ENCODE data around the gene AP5S1. TPM values are rescaled to one million over a fixed set of nuclear protein-coding genes. Genes with fewer than 3 reads are reported as not detected.

AP5S1 gene
- total RNA-seq, 1 donor from 2014 or later, result 13.4 TPM

DNA sequence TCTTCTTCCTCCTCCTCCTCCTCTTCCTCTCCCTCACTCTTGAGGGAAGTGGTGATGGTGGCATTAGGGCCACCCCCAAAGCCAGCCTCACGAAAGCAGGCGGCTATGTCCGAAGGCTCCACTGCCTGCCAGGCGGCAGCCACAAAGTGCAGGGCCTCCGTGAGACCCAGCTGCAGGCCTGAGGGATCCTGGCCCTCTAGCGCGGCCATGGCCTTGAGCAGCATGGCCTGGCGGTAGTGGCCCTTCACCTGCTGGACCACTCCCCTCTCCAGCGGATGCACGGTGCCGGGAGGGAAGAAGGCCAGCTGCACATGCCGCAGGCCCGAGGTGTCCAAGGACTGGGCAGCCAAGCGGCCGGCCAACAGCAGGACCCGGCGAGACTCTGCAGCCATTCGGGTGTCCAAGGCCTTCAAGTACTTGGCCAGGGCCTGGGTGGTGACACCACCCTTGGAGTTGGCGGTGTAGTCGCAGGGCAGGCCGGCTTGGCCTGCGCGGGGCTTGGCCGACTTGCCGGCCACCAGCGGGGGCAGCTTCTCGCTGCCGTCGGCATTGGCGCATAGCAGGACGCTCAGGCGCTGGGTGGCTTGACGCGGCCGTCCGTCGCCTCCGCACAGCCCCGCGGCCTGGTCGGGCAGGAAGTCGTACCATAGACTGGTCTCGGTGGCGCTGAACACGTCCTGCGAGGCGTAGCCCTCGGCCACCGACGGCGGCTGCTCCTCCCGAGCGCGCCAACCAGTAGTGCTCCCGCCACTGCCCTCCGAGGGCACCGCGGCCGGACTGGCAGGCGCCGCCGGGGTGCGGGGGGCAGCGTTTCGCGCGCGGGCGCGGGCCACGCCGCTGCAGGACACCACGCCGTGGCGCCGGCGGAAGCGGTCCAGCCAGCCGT lies 34.9 kb upstream of the AP5S1 start:
- no peaks in the 10 kb centered on the region for H3K9me3 Mint-ChIP-seq
- ChIA-PET POLR2A (interaction anchor here (0.5 to 4.9 kb wide), 8 partner anchors 8 to 73 kb away, joined by 3 to 65 read pairs (median 10); partner anchors contain the start of genes ADISSP, AP5S1, CDC25B and MAVS), CTCF (interaction anchor here (1.1 to 4.7 kb wide), 5 partner anchors 8 to 300 kb away, joined by 3 to 46 read pairs (median 13); partner anchors contain the start of genes ADISSP and AP5S1)
- ATAC-seq (ENCODE audit: low read depth), result no peak
- H3K4me3 Mint-ChIP-seq, result no peak overlapping the region
- H3K27ac Mint-ChIP-seq, result no peak overlapping the region
- no peaks in the 10 kb centered on the region for H3K27me3 Mint-ChIP-seq
- H3K36me3 Mint-ChIP-seq (ENCODE audit: low read depth), result peaks cover 7% of the 10 kb centered on the region
- TF ChIP-seq, protein P1, sequence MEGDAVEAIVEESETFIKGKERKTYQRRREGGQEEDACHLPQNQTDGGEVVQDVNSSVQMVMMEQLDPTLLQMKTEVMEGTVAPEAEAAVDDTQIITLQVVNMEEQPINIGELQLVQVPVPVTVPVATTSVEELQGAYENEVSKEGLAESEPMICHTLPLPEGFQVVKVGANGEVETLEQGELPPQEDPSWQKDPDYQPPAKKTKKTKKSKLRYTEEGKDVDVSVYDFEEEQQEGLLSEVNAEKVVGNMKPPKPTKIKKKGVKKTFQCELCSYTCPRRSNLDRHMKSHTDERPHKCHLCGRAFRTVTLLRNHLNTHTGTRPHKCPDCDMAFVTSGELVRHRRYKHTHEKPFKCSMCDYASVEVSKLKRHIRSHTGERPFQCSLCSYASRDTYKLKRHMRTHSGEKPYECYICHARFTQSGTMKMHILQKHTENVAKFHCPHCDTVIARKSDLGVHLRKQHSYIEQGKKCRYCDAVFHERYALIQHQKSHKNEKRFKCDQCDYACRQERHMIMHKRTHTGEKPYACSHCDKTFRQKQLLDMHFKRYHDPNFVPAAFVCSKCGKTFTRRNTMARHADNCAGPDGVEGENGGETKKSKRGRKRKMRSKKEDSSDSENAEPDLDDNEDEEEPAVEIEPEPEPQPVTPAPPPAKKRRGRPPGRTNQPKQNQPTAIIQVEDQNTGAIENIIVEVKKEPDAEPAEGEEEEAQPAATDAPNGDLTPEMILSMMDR (IDR thresholded peaks at IDR 0.05), result no peak
- no peak for DNase-seq
- H3K4me1 Mint-ChIP-seq, result peaks cover 37% of the 10 kb centered on the region
- intact Hi-C loops (cut with micrococcal nuclease), result loop anchor here (1.0 to 2.0 kb wide), 6 partner anchors 10 to 300 kb away; partner anchors contain the start of genes AP5S1 and MAVS

DNA sequence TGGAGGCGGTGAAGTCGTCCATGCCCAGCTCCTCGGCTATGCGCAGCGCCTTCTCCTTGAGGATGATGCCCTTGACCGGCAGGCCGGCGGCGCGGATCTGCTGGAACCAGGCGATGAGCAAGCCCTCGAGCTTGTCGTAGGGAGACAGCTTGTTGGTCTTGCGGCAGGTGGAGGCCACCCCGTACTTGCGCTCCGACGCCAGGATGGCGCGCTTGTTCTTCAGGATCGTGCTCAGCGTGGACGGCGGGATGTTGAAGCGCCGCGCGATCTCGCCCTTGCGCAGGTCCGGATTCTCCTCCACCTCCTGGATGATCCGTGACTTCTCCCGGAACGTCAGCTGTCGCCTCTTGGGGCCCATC lies 34.2 kb upstream of the AP5S1 start:
- Mint-ChIP-seq H3K4me1 (peaks cover 31% of the 10 kb centered on the region), H3K36me3 (ENCODE audit: low read depth) (peaks cover 7% of the 10 kb centered on the region), H3K4me3 (peak overlapping the region; percentile 82), H3K27ac (peak overlapping the region; percentile 70), H3K9me3 (no peaks in the 10 kb centered on the region), H3K27me3 (no peaks in the 10 kb centered on the region)
- ChIA-PET POLR2A (interaction anchor here (0.5 to 4.9 kb wide), 10 partner anchors 9 to 72 kb away, joined by 3 to 65 read pairs (median 10); partner anchors contain the start of genes ADISSP, AP5S1, CDC25B and MAVS), CTCF (interaction anchor here (0.6 to 4.7 kb wide), 7 partner anchors 8 to 299 kb away, joined by 3 to 46 read pairs (median 6); partner anchors contain the start of genes ADISSP and AP5S1)
- ATAC-seq (ENCODE audit: low read depth) (peak; percentile 10), DNase-seq (no peak)
- TF ChIP-seq, protein P1 (IDR thresholded peaks at IDR 0.05), result no peak
- intact Hi-C loops (cut with micrococcal nuclease), result loop anchor here (1.0 to 2.0 kb wide), 6 partner anchors 9 to 299 kb away; partner anchors contain the start of genes AP5S1 and MAVS

DNA sequence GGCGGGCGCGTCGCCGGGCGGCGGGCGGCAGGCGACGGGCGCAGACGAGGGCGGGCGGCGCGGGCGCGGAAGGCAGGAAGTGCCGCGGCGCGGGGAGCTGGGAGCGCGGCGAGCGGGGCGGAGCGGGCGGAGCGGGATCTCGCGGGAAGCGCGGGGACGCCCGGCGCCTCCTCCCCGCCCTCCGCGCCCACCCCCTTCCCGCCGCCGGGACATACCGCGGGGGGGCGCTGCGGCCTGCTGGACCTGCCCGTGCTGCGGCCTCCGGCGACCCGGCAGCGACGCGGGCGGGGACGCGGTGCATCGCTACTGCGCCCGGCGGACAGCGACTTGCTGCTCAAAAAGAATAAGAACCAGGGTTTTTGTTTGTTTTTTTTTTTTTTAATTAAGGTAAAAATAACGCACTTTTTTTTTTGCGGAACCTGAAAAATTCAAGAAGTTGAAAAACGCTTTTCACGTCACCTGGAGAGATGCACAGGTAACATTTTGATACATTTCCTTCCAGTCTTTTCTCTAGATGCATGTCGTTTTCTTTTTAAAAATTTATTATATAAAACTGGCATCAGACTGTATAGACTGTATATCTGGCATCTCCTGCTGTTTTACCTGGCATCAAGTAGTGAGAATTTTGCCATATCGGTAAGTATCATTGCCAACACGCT lies 33.6 kb upstream of the AP5S1 start, which contains the start of gene CENPB:
Gene CENPB, minus strand, starts transcription at position 76 of the 659 bp plus-strand sequence. CDS start 257 bp downstream, outside the sequence.
- ATAC-seq (ENCODE audit: low read depth) (peak; percentile 95), DNase-seq (peak; percentile 96)
- H3K27ac Mint-ChIP-seq, result peak within 1 kb of the TSS; percentile 70
- POLR2A ChIA-PET, result interaction anchor here (0.6 to 4.9 kb wide), 13 partner anchors 9 to 298 kb away, joined by 3 to 65 read pairs (median 4); partner anchors contain the start of genes ADISSP, AP5S1, CDC25B and MAVS
- CTCF ChIA-PET, result interaction anchor here (0.6 to 4.7 kb wide), 10 partner anchors 9 to 299 kb away, joined by 3 to 46 read pairs (median 4); partner anchors contain the start of genes ADISSP and AP5S1
- TF ChIP-seq, protein P1 (IDR thresholded peaks at IDR 0.05), result no peak
- intact Hi-C loops (cut with micrococcal nuclease), result loop anchor here (1.0 to 2.0 kb wide), 6 partner anchors 9 to 299 kb away; partner anchors contain the start of genes AP5S1 and MAVS
- H3K36me3 Mint-ChIP-seq (ENCODE audit: low read depth), result peaks cover 7% of the 10 kb centered on the region
- H3K27me3 Mint-ChIP-seq, result no peaks in the 10 kb centered on the region
- H3K9me3 Mint-ChIP-seq, result no peaks in the 10 kb centered on the region
- peaks cover 24% of the 10 kb centered on the region for H3K4me1 Mint-ChIP-seq
- peak within 1 kb of the TSS; percentile 82 for H3K4me3 Mint-ChIP-seq

DNA sequence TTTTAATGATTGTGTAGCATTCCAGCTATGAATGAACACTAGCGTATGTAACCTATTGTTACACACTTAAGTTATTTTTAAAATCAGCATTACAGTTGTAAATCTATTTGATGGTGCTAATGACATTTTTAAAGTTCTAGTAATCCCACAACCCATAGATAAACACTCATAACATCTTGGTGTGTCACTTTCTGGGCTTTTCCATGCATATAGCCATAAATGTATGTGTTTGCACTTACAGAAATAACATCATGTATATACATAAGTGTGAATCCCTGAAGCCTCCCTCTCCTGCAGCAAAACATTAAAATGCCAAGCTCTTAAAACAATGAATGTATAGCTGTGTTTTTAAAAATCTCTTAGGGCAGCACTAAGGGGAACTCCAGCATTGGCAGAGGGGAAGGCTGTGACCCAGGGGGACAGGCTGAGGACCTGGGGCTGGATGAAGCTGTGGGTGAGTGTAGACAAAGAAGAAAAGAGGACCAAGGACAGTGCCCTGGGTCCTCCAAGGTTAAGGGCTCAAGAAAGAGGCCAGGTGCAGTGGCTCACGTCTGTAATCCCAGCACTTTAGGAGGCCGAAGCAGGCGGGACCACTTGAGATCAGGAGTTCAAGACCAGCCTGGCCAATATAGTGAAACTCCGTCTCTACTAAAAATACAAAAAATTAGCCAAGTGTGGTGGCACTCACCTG lies 32.9 kb upstream of the AP5S1 start:
- H3K4me3 Mint-ChIP-seq, result peak overlapping the region; percentile 56
- ChIA-PET POLR2A (interaction anchor here (0.6 to 4.9 kb wide), 10 partner anchors 8 to 1155 kb away, joined by 3 to 65 read pairs (median 8); partner anchors contain the start of genes ADISSP, AP5S1, CDC25B and MAVS), CTCF (interaction anchor here (0.8 to 4.7 kb wide), 7 partner anchors 10 to 298 kb away, joined by 3 to 46 read pairs (median 4); partner anchors contain the start of genes ADISSP and AP5S1)
- H3K27me3 Mint-ChIP-seq, result no peaks in the 10 kb centered on the region
- ATAC-seq (ENCODE audit: low read depth), result no peak
- peak overlapping the region; percentile 50 for H3K27ac Mint-ChIP-seq
- H3K9me3 Mint-ChIP-seq, result no peaks in the 10 kb centered on the region
- no peak for DNase-seq
- peaks cover 7% of the 10 kb centered on the region for H3K36me3 Mint-ChIP-seq (ENCODE audit: low read depth)
- intact Hi-C loops (cut with micrococcal nuclease), result loop anchor here (2.0 kb wide), 1 partner anchor 59 kb away; the partner anchor contains the start of gene MAVS
- TF ChIP-seq, protein P1 (IDR thresholded peaks at IDR 0.05), result no peak
- H3K4me1 Mint-ChIP-seq, result peaks cover 24% of the 10 kb centered on the region
